KMS-11 (cell line): ENCODE data around the gene NSD2.

ENCODE experiments used
- H2AFZ ChIP-seq: fragments of 200-600 bp; sonication (generic); 2 replicates; pipeline ENCODE4 v1.6.1; 2016; ENCODE audit warnings: antibody characterized with exemption, mixed run types, low read depth
- H3K27ac ChIP-seq: fragments of 200-600 bp; sonication (generic); 2 replicates; pipeline ENCODE4 v1.6.1; 2016; ENCODE audit warnings: mild to moderate bottlenecking, mixed run types
- H3K27me3 ChIP-seq: fragments of 200-600 bp; sonication (generic); 2 replicates; pipeline ENCODE4 v1.6.1; 2017; ENCODE audit warnings: mild to moderate bottlenecking, low read depth, mixed run types, moderate library complexity; ENCODE audit not compliant: insufficient read depth
- H3K36me3 ChIP-seq: fragments of 200-600 bp; sonication (generic); 2 replicates; pipeline ENCODE4 v1.6.1; 2017; ENCODE audit warnings: mild to moderate bottlenecking, mixed run types; ENCODE audit not compliant: insufficient read depth
- H3K4me1 ChIP-seq: fragments of 200-600 bp; sonication (generic); 2 replicates; pipeline ENCODE4 v1.6.1; 2016; ENCODE audit warnings: mild to moderate bottlenecking, low read depth, mixed run types; ENCODE audit not compliant: poor library complexity, severe bottlenecking
- H3K4me2 ChIP-seq: fragments of 200-600 bp; sonication (generic); 2 replicates; pipeline ENCODE4 v1.7.0; 2016; ENCODE audit warnings: mild to moderate bottlenecking, mixed run types
- H3K4me3 ChIP-seq: fragments of 200-600 bp; sonication (generic); IDR thresholded peaks from 2 replicates; pipeline ENCODE4 v1.6.1; 2017; ENCODE audit warnings: low read depth, low read length, mixed read lengths; ENCODE audit not compliant: insufficient read depth
- H3K79me2 ChIP-seq: fragments of 200-600 bp; sonication (generic); 2 replicates; pipeline ENCODE4 v1.6.1; 2016; ENCODE audit warnings: low read depth, mixed run types; ENCODE audit not compliant: insufficient read depth
- H3K9ac ChIP-seq: fragments of 200-600 bp; sonication (generic); 2 replicates; pipeline ENCODE4 v1.6.1; 2016; ENCODE audit warnings: mild to moderate bottlenecking, mixed run types
- H4K20me1 ChIP-seq: fragments of 200-600 bp; sonication (generic); 2 replicates; pipeline ENCODE4 v1.6.1; 2016; ENCODE audit warnings: mild to moderate bottlenecking, mixed run types; ENCODE audit not compliant: insufficient read depth
- CTCF ChIP-seq: fragments of 200-600 bp; sonication (generic); conservative IDR thresholded peaks from 2 replicates; pipeline ENCODE4 v1.6.1; 2017; ENCODE audit warnings: low read depth, mild to moderate bottlenecking, antibody characterized with exemption, low read length, moderate library complexity, mixed read lengths

The NSD2 gene

GRCh38 chr4:1959104-1959384, 87.9 kb downstream of the NSD2 start:
- Histone ChIP-seq H4K20me1 (no peaks in the 10 kb centered on the region), H3K4me1 (no peaks in the 10 kb centered on the region), H2AFZ (no peak overlapping the region), H3K4me2 (no peak overlapping the region), H3K27ac (no peak overlapping the region), H3K9ac (no peak overlapping the region), H3K27me3 (no peaks in the 10 kb centered on the region), H3K36me3 (peaks cover 4% of the 10 kb centered on the region), H3K4me3 (no peak overlapping the region), H3K79me2 (peaks cover 5% of the 10 kb centered on the region; the same call in 1 of the 2 replicates)
- TF ChIP-seq CTCF, result no peak

GRCh38 chr4:1960170-1960825, 89.1 kb downstream of the NSD2 start:
- no peak overlapping the region for H3K27ac ChIP-seq
- peaks cover 10% of the 10 kb centered on the region; the same call in 1 of the 2 replicates for H3K79me2 ChIP-seq
- no peak overlapping the region for H3K4me2 ChIP-seq
- H3K27me3 ChIP-seq, result no peaks in the 10 kb centered on the region
- no peak for TF ChIP-seq CTCF
- H3K9ac ChIP-seq, result no peak overlapping the region
- H2AFZ ChIP-seq, result no peak overlapping the region
- H3K4me1 ChIP-seq, result no peaks in the 10 kb centered on the region
- H4K20me1 ChIP-seq, result no peaks in the 10 kb centered on the region
- H3K36me3 ChIP-seq, result peaks cover 4% of the 10 kb centered on the region
- H3K4me3 ChIP-seq, result no peak overlapping the region

GRCh38 chr4:1961038-1961437, 89.8 kb downstream of the NSD2 start:
- Histone ChIP-seq H3K4me1 (no peaks in the 10 kb centered on the region), H2AFZ (no peak overlapping the region), H3K4me2 (no peak overlapping the region), H3K27me3 (no peaks in the 10 kb centered on the region), H3K36me3 (peaks cover 4% of the 10 kb centered on the region), H3K9ac (no peak overlapping the region), H4K20me1 (no peaks in the 10 kb centered on the region), H3K79me2 (peaks cover 10% of the 10 kb centered on the region; the same call in 1 of the 2 replicates), H3K27ac (no peak overlapping the region), H3K4me3 (no peak overlapping the region)
- TF ChIP-seq CTCF, result no peak

GRCh38 chr4:1961563-1961962, 90.4 kb downstream of the NSD2 start:
- Histone ChIP-seq H3K9ac (no peak overlapping the region), H3K79me2 (peaks cover 10% of the 10 kb centered on the region; the same call in 1 of the 2 replicates), H3K27ac (no peak overlapping the region), H2AFZ (no peak overlapping the region), H3K36me3 (peaks cover 2% of the 10 kb centered on the region), H3K27me3 (no peaks in the 10 kb centered on the region), H3K4me1 (no peaks in the 10 kb centered on the region), H4K20me1 (no peaks in the 10 kb centered on the region), H3K4me3 (no peak overlapping the region), H3K4me2 (no peak overlapping the region)
- no peak for TF ChIP-seq CTCF
